Osteocyte (in vitro differentiated cells): Measurements from ENCODE around the gene SYCN. TPM values are rescaled to one million over a fixed set of nuclear protein-coding genes. Genes with fewer than 3 reads are reported as not detected.

ENCODE experiments used
- DNase-seq: peaks from one replicate; pipeline ENCODE4 v3.0.0; 2021; ENCODE audit warnings: mixed read lengths; ENCODE audit not compliant: unreplicated experiment; ENCODE audit errors: extremely low spot score
- H3K27ac Mint-ChIP-seq: one replicate; pipeline ENCODE4 v1.8.0; 2021; ENCODE audit warnings: mild to moderate bottlenecking, mixed read lengths; ENCODE audit not compliant: unreplicated experiment
- H3K27me3 Mint-ChIP-seq: one replicate; pipeline ENCODE4 v1.8.0; 2021; ENCODE audit warnings: mixed read lengths; ENCODE audit not compliant: unreplicated experiment
- H3K36me3 Mint-ChIP-seq: one replicate; pipeline ENCODE4 v1.8.0; 2021; ENCODE audit warnings: mixed read lengths; ENCODE audit not compliant: unreplicated experiment
- H3K4me1 Mint-ChIP-seq: one replicate; pipeline ENCODE4 v1.8.0; 2021; ENCODE audit warnings: mixed read lengths; ENCODE audit not compliant: unreplicated experiment
- H3K4me3 Mint-ChIP-seq: one replicate; pipeline ENCODE4 v1.8.0; 2021; ENCODE audit warnings: mild to moderate bottlenecking, moderate library complexity, mixed read lengths; ENCODE audit not compliant: unreplicated experiment
- H3K9me3 Mint-ChIP-seq: one replicate; pipeline ENCODE4 v1.8.0; 2021; ENCODE audit warnings: mixed read lengths; ENCODE audit not compliant: unreplicated experiment
- total RNA-seq: library from RNA; stranded (reverse); gene quantifications from 2 replicates; pipeline ENCODE4 v1.2.1, GENCODE V29; 2021
- TF ChIP-seq, protein P1 (sequence below): fragments of 200-600 bp; sonication (generic); IDR thresholded peaks from 2 replicates; pipeline ENCODE4 v1.5.0; 2021; ENCODE audit warnings: antibody characterized with exemption, mild to moderate bottlenecking, moderate library complexity

SYCN gene
- total RNA-seq, 1 donor from 2014 or later, result not detected

DNA sequence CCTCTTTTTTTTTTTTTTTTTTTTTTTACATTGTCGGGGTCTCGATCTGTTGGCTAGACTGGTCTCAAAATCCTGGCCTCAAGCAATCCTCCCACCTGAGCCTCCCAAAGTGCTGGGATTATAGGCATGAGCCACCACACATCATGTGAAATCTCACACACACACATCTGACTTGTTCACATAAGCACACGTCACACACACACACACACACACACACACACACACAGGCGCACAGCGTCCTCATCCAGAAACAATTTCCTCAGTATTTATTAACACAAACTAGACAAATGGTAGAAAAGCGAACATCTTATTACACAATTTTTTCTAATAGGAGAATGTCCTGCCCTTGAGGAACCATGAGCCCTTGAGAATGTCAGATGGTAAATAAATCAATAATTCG, 5.1 kb upstream of the SYCN start:
- H3K4me1 Mint-ChIP-seq, result no peaks in the 10 kb centered on the region
- no peaks in the 10 kb centered on the region for H3K36me3 Mint-ChIP-seq
- H3K27ac Mint-ChIP-seq, result no peak overlapping the region
- H3K4me3 Mint-ChIP-seq, result no peak overlapping the region
- no peaks in the 10 kb centered on the region for H3K9me3 Mint-ChIP-seq
- TF ChIP-seq, protein P1, sequence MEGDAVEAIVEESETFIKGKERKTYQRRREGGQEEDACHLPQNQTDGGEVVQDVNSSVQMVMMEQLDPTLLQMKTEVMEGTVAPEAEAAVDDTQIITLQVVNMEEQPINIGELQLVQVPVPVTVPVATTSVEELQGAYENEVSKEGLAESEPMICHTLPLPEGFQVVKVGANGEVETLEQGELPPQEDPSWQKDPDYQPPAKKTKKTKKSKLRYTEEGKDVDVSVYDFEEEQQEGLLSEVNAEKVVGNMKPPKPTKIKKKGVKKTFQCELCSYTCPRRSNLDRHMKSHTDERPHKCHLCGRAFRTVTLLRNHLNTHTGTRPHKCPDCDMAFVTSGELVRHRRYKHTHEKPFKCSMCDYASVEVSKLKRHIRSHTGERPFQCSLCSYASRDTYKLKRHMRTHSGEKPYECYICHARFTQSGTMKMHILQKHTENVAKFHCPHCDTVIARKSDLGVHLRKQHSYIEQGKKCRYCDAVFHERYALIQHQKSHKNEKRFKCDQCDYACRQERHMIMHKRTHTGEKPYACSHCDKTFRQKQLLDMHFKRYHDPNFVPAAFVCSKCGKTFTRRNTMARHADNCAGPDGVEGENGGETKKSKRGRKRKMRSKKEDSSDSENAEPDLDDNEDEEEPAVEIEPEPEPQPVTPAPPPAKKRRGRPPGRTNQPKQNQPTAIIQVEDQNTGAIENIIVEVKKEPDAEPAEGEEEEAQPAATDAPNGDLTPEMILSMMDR, result no peak
- DNase-seq, result no peak
- peaks cover 32% of the 10 kb centered on the region for H3K27me3 Mint-ChIP-seq

DNA sequence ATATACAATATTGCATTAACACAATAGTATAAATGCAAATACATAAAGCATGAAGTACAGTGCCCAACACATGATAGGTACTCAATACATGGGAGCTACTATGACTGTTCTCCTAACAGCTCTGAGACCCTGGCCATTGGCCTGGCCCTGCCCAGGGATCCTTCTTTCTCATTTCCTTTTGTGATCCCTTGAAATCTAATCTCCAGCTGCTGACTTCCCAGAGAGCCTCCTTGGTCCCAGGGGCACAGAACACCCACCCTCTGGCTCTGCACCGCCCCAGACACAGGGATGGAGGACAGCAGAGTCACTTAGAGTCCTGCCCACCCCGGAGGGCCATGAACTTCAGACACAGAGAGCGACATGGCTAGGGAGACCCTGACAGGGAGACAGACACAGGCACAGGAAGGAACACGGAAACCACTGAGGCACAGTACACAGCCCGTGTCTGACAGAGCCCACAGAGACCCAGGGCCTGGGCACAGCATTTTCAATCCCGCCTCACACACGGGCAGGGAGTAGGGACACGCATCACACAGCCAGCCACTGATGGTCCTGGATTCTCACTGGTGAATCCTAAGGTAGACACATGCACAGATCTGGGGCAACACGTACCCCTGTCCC, 4.2 kb upstream of the SYCN start:
- Mint-ChIP-seq H3K4me1 (no peaks in the 10 kb centered on the region), H3K27me3 (peaks cover 25% of the 10 kb centered on the region), H3K36me3 (no peaks in the 10 kb centered on the region), H3K9me3 (no peaks in the 10 kb centered on the region), H3K4me3 (no peak overlapping the region), H3K27ac (no peak overlapping the region)
- TF ChIP-seq, protein P1, result no peak
- DNase-seq, result no peak

DNA sequence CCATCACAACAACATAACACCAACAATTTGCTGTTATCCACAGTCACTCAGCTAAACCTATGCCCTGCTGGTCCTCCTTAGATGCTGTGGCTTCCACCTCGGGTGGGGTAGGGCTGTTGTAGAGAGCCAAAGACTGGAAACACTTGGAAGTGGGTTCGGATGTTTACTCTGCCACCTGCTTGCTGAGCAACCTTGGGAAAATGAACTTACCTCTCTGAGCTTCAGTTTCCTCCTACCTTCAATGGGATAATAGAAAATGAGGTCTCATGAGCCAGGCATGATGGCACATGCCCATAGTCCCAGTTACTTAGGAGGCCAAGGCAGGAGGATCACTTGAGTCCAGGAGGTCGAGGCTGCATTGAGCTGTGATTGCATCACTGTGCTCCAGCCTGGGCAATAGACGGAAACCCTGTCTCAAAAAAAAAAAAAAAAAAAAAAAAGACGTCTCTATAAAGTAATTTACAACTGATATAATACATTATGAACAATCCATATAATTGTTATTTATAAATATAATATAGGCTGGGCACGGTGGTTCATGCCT, 3.3 kb upstream of the SYCN start:
- Mint-ChIP-seq H3K27ac (no peak overlapping the region), H3K4me1 (no peaks in the 10 kb centered on the region), H3K27me3 (peaks cover 25% of the 10 kb centered on the region), H3K4me3 (no peak overlapping the region), H3K36me3 (no peaks in the 10 kb centered on the region), H3K9me3 (no peaks in the 10 kb centered on the region)
- TF ChIP-seq, protein P1, result no peak
- no peak for DNase-seq

DNA sequence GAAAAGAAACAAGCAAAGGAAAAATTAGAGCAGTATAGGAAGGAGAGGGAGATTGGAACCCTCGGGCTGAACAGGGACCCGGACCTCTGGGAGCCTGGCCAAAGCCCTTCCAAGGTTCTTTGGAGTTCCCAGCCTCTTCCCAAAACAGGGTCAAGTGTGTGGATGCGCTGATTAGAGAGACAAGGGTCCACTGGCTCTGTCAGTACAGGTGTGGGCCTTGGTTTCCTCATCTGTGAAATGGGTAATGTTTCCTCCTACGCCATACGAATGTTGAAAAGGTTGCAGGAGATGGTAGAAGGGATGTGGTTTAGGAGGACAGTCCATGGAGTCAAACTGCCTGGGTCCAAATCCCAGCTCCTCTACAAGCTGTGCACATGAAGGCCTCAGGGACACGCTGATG, 2.1 kb upstream of the SYCN start:
- H3K36me3 Mint-ChIP-seq, result no peaks in the 10 kb centered on the region
- no peak for DNase-seq
- no peak overlapping the region for H3K27ac Mint-ChIP-seq
- H3K27me3 Mint-ChIP-seq, result peaks cover 24% of the 10 kb centered on the region
- TF ChIP-seq, protein P1, result no peak
- H3K9me3 Mint-ChIP-seq, result no peaks in the 10 kb centered on the region
- no peaks in the 10 kb centered on the region for H3K4me1 Mint-ChIP-seq
- H3K4me3 Mint-ChIP-seq, result no peak overlapping the region

DNA sequence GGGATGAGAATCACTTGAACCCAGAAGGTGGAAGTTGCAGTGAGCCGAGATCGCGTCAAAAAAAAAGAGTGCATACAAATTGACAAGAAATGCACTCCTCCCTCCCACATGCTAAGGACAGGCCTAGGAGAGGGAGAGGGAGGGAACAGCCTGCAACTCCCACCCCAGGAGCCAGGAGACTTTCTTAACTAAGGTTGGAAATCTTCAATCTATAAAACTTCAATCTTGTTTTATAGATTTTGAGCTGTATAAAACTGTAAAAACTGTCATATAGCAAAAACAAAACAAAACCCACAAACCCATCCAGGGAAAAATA, 1.3 kb upstream of the SYCN start:
- H3K4me3 Mint-ChIP-seq, result no peak overlapping the region
- no peak for DNase-seq
- no peak overlapping the region for H3K27ac Mint-ChIP-seq
- H3K4me1 Mint-ChIP-seq, result no peaks in the 10 kb centered on the region
- TF ChIP-seq, protein P1, result no peak
- H3K9me3 Mint-ChIP-seq, result no peaks in the 10 kb centered on the region
- H3K27me3 Mint-ChIP-seq, result peaks cover 31% of the 10 kb centered on the region
- no peaks in the 10 kb centered on the region for H3K36me3 Mint-ChIP-seq
